ENCODE data around the gene FAM221B. TPM values are rescaled to one million over a fixed set of nuclear protein-coding genes. Genes with fewer than 3 reads are reported as not detected.

The FAM221B gene
- total RNA-seq, 1 donor from 2014 or later: 1.1 TPM

DNA sequence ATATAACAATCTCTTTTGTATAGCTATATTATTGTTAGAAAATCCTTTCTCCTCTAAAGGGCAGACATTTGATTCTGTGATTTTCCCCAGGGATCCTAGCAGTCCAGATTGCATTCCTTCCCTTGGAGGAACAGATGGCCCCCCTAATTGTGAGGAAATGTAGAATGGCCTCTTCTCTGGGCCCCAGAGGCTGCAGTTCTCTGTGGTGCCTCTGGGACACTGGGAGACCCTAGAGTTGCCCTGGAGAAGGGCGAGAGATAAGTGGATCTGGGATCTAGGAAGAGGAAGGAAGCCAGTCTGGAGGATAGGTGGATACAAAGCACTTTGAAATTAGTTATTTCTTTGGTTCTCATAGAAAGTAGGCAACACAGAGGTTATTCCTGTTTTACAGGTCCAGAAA is 11.8 kb downstream of the FAM221B start:
- H3K36me3 Mint-ChIP-seq: no peaks in the 10 kb centered on the region
- no peaks in the 10 kb centered on the region for H3K27me3 Mint-ChIP-seq
- DNase-seq (ENCODE audit: extremely low spot score, unreplicated experiment): no peak
- TF ChIP-seq CTCF (conservative IDR thresholded peaks at IDR 0.05): peak; percentile 49
- H3K4me3 Mint-ChIP-seq: peak overlapping the region; percentile 95
- peak overlapping the region; percentile 31 for H3K27ac Mint-ChIP-seq
- H3K9me3 Mint-ChIP-seq: peaks cover 3% of the 10 kb centered on the region
- H3K4me1 Mint-ChIP-seq (ENCODE audit: unreplicated experiment): peaks cover 31% of the 10 kb centered on the region

DNA sequence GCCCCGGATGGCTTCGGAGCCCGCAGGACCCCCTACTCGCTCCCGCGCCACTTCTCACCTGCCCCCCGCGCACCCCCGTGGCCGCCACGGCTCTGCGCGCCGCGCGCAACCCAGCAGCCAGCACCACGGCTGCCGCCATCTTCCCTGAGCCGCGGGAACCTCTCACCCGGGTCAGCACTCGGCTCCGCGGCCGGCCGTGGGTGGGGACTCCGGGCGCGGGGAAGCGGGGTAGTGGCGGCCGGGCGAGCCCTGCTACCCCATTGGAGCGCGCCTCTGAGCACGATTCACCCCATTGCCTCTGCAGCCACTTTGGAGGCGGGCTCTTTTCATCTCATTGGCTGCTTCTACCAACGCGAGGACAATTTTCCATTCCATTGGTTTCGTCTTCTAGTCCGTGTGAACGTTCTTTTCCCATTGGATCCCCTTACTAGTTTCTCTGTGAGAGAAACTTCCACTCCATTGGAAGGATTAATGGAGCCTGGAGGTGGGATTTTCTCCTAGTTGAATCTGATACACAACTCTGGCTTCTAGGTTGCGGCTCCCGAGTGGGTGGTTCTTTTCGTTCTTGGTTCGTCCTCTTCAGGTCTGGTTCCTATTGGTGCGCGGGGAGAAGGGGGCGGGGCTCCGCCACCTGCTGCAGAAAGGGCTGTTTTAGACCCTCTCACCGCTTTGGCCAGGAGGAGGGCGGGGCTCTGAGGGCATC is 13.5 kb downstream of the FAM221B start, which contains the start of gene HINT2:
TSS of gene HINT2 (minus strand) at position 202 of the 703 bp plus-strand sequence. CDS start at position 139, 63 bp downstream.
- Mint-ChIP-seq H3K9me3 (peaks cover 3% of the 10 kb centered on the region), H3K27me3 (no peaks in the 10 kb centered on the region), H3K4me1 (ENCODE audit: unreplicated experiment) (peaks cover 31% of the 10 kb centered on the region), H3K27ac (peak within 1 kb of the TSS; percentile 98), H3K4me3 (peak within 1 kb of the TSS; percentile 95), H3K36me3 (no peaks in the 10 kb centered on the region)
- peak; percentile 95 for DNase-seq (ENCODE audit: extremely low spot score, unreplicated experiment)
- TF ChIP-seq CTCF (conservative IDR thresholded peaks at IDR 0.05): no peak

DNA sequence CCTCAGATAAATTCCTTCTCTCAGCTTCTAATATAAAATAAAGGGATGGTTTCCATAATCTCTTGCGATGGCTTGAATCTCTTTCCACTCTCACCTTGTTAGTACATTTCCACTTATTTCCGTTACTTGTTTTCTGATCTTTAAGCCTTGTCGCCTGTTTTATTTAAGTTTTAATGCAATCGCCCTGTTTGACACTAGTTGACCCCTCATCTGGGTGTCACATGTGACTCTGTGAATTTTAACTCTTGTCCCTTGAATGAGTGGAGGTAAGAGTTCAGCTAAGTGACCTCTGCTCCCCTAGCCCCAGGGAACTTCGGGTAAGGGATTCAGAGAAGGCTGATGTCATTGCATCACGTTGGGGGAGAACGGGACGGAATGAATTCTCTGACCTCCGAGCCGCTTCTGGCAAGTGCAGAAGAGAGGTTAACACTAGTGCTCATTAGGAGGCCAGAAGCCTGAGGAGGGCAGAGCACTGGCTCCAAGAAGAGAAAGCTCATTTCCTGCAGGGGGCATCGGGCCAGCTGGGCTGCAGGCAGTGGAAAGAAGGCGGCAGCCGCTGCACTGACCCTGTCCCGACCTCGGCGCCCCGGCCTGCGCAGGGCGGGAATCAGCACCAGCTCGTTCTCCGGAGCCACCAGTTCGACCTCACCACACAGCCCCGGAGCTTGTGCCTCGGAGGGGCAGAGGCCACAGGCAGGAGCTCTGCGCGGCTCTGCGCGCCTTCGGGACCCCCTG is 14.3 kb downstream of the FAM221B start:
- peaks cover 31% of the 10 kb centered on the region for H3K4me1 Mint-ChIP-seq (ENCODE audit: unreplicated experiment)
- DNase-seq (ENCODE audit: extremely low spot score, unreplicated experiment): no peak
- peak; percentile 61 for TF ChIP-seq CTCF (conservative IDR thresholded peaks at IDR 0.05)
- peaks cover 3% of the 10 kb centered on the region for H3K9me3 Mint-ChIP-seq
- H3K27ac Mint-ChIP-seq: peak overlapping the region; percentile 87
- no peaks in the 10 kb centered on the region for H3K27me3 Mint-ChIP-seq
- H3K4me3 Mint-ChIP-seq: peak overlapping the region; percentile 95
- no peaks in the 10 kb centered on the region for H3K36me3 Mint-ChIP-seq

GRCh38 chr9:35813434-35814105 is 15.0 kb downstream of the FAM221B start:
- Mint-ChIP-seq H3K4me1 (ENCODE audit: unreplicated experiment) (peaks cover 31% of the 10 kb centered on the region), H3K27ac (peak overlapping the region; percentile 87), H3K36me3 (no peaks in the 10 kb centered on the region), H3K27me3 (no peaks in the 10 kb centered on the region), H3K4me3 (peak overlapping the region; percentile 95), H3K9me3 (peaks cover 3% of the 10 kb centered on the region)
- DNase-seq (ENCODE audit: extremely low spot score, unreplicated experiment): no peak
- TF ChIP-seq CTCF (conservative IDR thresholded peaks at IDR 0.05): peak; percentile 48

DNA sequence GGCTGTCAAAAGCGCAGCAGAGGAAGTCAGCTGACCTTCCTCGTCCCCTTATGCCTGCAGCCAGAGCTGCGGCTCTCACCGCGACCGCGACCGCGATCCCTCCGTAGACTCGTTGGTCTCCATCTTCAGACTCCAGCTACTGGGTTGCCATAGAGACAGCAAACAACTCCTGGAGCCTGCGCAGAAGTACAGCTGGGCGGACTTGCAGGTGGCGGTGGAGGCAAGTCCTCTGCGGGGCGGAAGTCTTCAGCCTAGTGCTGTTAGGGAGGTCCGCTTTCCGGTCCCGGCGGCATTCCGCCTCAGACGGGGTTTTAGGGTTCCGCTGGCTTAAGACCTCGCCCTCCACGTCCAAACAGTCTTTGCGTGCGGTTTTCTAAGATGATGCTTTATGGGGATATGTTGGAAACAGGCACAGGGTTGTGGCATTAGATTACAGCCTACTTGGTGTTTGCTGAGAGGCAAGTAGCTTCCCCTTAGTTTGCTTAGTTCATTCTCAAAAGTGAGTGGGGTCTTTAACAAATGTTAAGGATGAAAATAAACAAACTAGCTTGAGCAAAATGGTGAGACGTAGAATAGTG is 16.4 kb downstream of the FAM221B start, which contains the start of gene SPAG8:
TSS of gene SPAG8 (minus strand) at position 238 of the 578 bp plus-strand sequence. CDS start at position 123, 115 bp downstream.
- no peak for TF ChIP-seq CTCF (conservative IDR thresholded peaks at IDR 0.05)
- Mint-ChIP-seq H3K4me1 (ENCODE audit: unreplicated experiment) (peaks cover 29% of the 10 kb centered on the region), H3K36me3 (peaks cover 3% of the 10 kb centered on the region), H3K27ac (peak within 1 kb of the TSS; percentile 94), H3K27me3 (no peaks in the 10 kb centered on the region), H3K9me3 (peaks cover 3% of the 10 kb centered on the region), H3K4me3 (peak within 1 kb of the TSS; percentile 90)
- peak; percentile 87 for DNase-seq (ENCODE audit: extremely low spot score, unreplicated experiment)

Data from type B pancreatic cell (in vitro differentiated cells).